Activated gamma-delta T cell (primary cell): Measurements from ENCODE around the gene FHL1.
"Not testable (repeated sequence)": the region's sequence is repeated elsewhere in the genome, so short reads cannot be mapped to it uniquely, and the experiment has no call there.

Experiments used
- DNase-seq: peaks from one replicate; lab custom pipeline; 2025; lab: John Stamatoyannopoulos, UW
- total RNA-seq, 2 donors: gene quantifications; one replicate each; lab custom pipeline; 2026; lab: John Stamatoyannopoulos, UW

Gene FHL1
- total RNA-seq = 10.1 to 13.5 reads per million in 2 donors

DNA sequence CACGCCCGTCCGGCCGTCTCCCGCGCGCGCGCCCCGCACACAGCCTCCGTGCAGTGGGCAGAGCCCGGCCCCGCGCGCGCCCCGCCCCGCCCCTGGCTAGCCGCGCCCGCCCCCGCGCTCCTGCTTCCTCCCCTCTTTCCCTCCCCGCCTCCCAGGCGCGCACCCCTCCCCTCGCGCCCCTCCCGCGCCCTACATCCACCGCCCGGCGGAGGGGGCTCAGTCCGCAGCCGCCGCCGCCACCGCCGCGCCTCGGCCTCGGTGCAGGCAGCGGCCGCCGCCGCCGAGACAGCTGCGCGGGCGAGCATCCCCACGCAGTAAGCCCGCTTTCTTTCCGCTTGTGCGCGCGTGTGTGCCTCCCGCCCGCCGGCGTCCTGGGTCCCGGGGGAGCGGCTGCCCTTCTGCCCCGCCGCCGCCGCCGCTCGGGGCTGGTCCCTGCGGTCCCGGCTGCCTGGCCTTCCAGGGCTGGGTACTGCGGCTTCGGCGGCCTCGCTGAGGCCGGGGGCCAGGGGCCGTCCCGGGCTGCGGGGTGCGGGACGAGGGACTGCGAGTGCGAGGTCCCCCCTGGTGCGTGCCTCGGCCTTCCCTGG, at the start of gene FHL1:
Gene FHL1 (plus strand): TSS at position 219 of the 587 bp plus-strand sequence.
- DNase-seq = peak; percentile 34

DNA sequence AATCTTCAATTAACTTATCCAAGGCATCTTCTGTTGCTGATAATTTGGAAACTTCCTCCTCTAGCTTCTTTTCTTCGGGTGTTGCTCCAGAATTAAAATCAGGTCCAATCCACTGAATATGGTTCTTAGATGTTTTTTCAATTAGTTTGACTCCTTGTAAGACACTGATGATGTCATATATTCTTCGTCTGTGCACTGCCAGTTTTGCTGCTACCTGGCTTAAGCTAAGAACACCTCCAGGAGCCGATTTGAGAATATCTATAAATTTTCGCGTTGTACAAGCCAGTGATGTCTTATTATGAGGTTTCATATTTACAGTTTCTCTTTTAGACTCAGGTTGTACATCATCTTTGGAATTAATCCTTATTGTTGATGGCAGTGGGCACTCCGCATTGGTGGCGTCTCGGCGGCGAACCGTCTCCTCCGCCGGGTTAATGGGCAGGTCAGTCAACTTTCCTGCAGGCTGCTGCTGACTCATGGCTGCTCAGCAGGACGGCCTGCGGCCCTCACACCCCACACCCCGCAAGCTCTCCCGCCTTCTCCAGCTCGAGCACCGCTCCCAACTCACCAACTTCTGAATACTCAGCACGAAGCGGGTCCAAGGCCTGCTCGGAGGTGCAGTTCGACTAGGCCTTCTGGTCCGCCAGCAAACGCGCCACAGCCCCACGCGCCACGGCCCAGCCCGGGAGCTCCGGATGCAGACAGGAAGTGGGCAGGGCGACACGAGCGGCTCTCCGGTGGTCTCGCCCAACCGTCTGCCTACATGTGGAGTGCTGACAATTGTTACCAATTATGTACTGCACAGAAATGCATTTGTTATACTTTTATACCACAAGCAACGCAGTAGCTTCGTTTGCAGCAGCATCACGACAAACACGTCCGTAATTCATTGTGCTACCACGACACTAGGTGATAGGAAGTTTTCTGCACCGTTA, 49.2 kb upstream of the FHL1 start:
- DNase-seq = no peak

DNA sequence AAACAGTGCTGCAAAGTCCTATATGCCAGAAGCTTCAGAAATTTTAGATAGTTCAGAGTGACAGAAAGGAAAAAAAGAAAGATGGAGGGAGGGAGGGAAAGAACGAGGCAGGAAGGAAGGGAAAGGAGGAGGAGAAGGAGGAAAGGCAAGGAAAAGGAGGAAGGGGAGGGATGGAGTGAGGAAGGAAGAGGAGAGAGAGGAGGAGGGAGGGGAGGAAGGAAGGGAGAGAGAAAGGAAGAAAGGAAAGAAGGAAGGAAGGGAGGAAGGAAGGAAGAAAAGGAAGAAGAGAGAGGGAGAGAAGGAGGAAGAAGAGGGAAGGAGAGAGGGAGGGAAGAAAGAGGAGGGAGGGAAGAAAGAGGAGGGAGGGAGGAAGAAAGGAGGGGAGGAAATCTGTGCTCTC, 42.4 kb upstream of the FHL1 start:
- no peak for DNase-seq

DNA sequence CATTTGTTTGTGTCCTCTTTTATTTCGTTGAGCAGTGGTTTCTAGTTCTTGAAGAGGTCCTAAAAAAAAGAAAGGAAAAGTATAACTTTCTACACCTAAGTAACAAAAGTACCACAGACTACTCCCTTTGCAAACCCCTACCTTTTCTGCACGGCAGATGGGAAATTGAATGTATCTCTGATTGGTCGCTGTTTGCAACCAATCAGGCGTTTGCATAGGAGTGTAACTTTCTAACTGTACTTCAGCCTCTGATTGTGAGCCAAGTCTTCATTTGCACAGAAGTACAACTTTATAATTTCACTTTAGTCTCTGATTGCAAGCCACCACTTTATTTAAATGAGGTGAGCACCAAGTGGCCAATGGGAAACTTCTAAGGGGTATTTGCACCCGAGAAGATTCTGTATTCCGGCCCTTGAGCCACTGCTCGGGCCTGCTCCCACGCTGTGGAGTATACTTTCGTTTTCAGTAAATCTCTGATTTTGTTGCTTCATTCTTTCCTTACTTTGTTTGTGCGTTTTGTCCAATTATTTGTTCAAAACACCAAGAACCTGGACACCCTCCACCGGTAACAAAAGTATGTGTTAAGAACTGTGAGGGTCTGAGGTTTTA, 40.3 kb upstream of the FHL1 start:
- DNase-seq = no peak

DNA sequence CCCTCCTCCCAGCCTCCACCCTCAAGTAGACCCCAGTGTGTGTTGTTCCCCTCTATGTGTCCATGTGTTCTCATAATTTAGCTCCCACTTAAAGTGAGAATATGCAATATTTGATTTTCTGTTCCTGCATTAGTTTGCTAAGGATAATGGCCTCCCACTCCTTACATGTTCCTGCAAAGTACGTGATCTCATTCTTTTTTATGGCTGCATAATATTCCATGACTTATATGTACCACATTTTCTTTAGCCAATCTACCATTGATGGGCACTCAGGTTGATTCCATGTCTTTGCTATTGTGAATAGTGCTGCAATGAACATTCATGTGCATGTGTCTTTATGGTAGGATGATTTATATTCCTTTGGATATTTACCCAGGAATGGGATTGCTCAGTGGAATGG, 38.4 kb upstream of the FHL1 start:
- DNase-seq = not testable (repeated sequence)

DNA sequence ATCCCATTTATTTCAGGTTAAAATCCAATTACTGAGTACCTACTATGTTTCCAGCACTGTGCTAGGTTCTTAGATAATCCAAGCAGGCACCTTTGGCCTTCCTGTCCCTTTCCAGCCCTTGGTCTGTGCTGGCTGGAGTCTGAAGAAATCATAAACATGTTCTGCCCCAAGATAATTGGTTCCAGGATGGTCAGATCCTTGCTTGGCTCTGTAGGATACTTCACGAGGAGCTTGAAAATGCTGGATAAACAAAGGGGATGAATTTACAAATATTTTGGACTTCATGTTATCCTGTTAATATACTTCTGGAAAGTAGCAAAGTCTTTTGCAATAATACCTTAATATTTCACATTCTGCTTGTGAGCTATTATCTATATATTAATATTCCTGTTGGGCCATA, 35.0 kb upstream of the FHL1 start:
- DNase-seq = no peak

DNA sequence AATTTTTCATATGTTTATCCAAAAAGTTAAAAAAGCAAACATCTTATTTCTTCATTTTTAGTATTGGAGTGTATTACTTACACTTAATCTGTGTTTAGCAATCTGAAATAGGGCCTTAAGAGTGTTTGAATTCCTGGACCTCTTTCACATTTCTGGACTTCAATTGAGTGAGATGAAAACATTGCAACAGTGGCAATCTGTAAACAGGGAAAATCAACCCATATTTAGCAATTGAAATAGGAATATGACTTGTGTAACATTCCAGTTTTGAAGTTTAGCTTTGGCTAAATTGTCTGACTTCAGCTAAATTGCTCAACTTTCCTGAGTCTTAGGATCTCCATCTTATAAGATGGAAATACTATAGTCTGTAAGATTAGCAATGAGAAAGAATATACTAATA, 34.6 kb upstream of the FHL1 start:
- DNase-seq = no peak

DNA sequence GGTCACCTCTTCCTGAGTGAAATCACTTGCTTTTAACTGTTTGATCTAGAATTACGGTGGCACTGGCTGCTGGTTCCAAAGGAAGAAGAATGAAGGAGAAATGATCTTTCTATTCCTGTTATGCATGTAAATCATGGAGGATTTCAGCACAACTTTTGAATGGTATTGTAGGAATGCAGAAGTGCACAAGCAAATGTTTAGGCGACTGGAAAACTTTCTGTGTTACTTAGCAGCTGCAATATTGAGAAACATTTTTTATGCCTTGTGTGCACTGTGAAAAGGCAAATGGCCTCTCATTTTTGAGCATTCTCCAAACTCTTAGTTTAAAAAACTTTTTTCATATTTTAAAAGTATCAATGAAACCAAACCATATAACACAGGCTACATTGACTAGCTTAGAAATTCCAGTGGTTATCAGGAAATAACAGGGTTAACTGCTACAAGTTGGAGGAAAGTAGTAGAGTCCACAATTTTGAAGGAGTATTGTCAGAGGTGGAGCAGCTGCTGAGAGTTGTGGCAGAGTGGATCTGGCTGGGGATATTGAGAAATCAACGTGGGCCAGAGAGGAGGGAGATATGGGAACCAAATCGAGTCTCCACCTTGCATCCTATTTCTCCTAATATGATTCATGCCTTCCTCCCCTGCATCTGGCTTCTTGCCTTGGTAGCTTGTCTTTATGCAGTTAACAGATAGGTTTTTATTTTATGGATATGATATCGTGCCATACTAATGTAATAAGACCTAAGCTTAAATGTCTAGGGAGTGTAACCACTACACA, 32.0 kb upstream of the FHL1 start:
- no peak for DNase-seq

DNA sequence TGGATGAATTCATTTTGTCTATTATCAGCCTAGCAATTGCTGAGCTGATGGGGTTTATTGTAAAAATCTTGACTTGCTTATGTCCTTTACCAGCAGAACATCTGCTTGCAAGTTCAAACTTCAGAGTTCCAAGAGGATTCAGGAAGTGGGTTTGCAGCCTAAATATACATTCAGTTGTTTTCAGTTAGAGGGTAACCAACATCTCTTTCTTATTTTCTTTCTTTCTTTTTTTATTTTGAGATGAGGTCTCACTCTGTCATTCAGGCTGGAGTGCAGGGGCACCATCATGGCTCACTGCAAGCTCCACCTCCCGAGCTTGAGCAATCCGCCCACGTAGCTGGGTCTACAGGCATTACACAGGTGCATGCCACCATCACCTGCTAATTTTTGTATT, 31.4 kb upstream of the FHL1 start:
- DNase-seq = no peak

DNA sequence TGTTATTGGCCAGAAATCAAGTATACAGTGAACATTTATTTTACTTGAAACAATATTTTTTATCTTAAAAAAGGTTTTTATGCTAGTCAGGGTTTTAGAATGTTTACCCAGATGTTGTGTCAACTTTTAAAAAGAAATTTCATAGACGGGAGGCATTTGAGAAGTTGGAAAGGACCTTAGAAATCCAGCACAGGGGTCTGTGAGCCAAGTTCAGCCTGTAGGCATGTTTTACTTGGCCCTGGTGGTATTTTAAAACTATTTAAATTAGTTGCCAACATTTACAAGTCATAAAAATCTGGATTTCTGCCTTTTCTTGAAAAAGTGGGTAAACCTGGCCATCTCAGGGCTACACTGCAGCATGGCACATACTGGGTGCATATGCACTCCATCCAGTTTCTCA, 25.5 kb upstream of the FHL1 start:
- no peak for DNase-seq

DNA sequence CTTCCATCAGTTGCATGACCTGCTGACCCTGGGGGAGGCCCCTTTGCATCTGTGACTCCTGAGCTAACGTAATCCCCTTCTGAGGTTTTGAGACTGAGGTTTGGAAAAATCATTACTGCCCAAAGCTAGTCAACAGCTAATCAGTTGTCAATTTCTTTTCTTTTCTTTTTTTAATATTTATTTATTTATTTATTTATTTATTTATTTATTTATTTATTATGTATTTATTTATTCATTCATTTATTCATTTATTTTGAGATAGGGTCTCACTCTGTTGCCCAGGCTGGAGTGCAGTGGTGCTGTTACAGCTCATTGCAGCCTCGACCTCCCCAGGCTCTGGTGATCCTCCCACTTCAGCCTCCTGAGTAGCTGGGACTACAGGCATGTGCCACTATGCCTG, 25.1 kb upstream of the FHL1 start:
- no peak for DNase-seq

DNA sequence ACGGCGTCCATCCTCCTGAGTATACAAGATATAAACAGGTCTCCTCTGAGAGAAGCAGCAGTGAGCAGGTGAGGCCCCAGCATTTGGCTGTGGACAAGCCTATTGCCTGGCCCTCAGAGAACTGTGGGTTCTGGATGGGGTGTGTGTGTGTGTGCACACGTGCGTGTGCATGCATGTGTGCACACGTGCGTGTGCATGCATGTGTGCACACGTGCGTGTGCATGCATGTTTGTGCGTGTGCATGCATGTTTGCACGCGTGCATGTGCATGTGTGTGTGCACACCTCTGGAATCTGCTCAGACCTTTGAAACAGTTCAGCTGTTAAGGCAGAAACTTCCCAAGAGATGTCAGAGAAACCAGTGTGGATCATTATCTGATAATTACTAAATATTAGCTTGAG, 22.2 kb upstream of the FHL1 start:
- DNase-seq = no peak

DNA sequence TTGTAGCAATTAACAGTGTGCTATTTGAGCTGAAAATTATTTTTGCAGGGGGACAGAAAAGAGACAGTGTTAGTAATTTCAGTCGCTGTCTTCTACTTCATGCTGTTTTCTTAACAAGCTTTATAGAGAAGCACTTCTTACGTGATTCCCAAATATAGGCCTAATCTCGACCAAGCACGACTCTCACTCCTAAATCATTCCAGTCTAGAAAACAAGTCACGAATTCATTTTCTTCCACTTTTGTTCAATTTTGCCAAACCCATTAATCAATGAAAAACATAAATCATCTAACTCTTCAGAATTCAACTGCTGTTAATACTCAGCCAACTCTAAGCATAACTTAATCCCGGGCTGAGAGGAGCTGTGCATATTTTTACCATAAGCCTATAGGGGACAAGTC, 21.0 kb upstream of the FHL1 start:
- no peak for DNase-seq

DNA sequence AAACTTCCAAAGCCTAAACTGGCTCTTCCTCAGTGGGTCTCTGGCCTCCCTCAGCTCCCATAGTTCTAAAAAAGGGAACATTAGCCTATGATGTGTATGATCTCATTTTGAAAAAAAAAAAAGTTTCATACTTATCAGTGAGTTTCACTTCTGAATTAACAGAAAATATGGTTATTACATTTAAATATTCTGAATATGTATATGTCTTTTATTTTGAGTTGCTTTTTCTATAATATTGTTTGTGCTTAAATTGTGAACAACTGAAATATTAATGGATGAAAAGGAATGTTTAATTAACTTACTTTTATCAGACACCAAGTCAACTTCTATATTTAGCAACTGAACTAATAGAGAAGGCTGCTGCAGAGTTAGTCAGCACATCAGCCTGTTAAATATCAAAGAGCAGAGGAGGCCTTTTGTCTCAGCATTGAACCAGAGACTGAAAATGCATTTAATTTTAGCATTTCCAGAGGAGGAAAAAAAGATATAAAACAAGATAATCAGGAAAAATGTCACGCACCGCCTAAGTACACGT, 20.4 kb upstream of the FHL1 start:
- no peak for DNase-seq

DNA sequence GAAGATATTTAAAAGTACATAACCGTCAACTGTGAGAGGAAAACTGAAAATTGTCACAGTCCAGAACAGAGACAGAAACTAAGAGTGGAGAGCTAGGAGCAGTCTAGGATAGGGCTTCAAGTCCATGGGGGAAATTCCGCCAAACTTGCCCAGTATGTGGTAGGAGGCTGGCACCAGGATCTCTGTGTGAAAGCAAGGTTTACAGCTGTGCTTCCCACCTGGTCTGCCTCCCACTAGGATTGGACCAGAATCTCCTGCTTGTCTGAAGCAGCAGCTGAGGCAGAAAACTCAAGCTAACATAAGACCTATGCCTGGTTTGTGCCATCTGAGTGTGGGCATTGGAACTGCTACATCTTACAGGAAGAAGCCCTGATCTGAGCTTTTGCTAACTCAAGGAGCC, 18.6 kb upstream of the FHL1 start:
- no peak for DNase-seq

DNA sequence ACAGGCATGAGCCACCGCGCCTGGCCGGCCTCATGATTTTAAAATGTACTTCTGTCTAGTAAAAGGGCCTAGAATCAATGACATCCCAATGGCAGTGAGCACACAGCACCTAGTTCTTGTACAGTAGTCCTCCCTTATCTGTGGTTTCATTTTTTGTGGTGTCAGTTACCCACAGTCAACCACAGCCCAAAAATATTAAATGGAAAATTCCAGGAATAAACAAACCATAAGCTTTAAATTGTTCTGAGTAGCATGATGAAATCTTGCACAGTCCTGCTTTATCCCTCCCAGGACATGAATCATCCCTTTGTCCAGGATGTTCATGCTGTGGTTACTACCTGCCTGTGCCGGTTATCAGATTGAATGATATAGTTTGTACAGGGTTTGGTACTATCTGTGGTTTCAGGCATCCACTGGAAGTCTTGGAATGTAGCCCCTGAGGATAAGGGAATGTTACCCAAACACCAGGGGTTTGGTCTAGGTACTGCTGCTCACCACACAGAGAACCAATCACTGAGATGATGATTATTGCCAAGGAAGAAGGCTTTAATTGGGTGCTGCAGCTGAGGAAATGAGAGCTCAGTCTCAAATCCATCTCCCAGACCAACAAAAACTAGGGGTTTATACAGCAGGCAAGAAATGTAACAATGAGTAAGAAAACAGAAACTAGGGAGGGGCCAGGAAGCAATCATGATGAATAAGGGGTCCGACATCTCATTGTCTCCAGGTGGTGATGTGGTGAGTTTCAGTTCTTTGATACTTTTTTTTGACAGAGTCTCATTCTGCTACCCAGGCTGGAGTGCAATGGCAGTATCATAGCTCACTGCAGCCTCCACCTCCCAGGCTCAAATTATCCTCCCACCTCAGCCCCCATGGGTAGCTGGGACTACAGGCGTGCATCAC, 16.2 kb upstream of the FHL1 start:
- DNase-seq = no peak

DNA sequence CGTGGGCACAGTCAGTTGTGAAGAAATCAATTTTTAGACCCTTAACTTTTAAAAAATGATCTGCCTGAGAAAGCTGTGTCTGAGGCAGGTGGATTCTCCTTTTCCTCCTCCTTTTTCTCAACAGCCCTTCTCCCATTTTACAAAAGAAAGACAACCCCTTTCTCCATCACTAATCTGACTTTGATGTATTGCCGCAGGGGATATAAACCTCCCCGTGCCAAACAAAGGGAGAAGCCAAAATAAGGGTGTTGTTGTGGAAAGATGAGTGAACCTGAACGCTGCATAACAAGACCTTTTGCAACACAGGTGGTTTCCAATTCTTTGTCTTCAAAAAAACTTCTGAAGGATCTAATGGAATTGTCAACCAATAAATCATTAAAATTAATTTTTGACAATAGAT, 8.4 kb upstream of the FHL1 start:
- no peak for DNase-seq

DNA sequence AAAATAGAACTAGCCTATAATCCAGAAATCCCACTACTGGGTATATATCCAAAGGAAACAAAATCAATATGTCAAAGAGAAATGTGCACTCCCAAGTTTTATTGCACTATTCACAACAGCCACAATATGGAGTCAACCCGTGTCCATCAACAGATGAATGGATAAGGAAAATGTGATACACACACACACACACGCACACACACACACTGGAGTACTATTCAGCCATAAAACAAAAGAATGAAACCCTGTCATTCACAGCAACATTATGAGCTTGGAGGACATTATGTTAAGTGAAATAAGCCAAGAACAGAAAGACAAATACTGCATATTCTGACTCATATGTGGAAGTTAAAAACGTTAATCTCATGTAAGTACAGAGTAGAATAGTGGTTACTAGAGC, 5.8 kb upstream of the FHL1 start:
- DNase-seq = no peak

DNA sequence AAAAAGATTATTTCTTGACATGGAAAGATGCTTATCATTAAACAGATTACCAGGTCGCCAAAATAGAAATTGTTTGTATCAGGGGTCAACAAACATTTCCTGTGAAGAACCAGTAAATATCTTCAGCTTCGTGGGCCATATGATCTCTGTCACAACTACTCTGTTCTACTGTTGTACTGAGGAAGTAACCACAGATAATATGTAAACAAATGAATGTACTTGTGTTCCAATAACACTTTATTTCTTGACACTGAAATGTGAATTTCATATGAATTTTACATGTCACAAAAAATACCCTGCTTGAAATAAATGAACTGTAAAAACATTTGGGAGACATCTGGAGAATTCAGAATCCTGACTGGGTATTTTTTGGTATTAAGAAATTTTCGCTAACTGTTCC, 4.7 kb upstream of the FHL1 start:
- DNase-seq = no peak

DNA sequence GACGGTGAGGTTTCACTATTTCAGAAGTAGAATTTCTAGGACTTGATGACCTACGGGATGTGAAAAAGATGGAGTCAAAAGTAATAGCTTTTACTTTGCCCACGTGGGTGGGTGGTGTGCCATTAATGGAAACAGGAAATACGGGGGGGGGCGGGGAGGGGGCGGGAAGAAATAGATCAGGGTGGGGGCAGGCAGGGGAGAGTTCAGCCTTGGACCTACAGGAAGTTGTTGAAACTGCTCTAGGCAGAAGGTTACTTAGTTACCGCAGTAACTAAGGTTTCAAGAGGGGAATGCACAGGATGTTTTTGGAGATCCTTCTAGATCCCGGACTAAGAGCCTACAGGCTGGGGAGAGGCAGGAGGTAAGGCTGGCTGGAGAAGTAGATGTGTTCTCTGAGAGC, 3.6 kb upstream of the FHL1 start:
- DNase-seq = no peak
